ENCODE measurements around the gene CDA. TPM values are rescaled to one million over a fixed set of nuclear protein-coding genes. Genes with fewer than 3 reads are reported as not detected.

Gene CDA
- total and polyA plus RNA-seq, 2 of the 8 experiments (the other 6 are each of a cell fraction or from before 2014, with no cell fraction given), result 4.4 to 11.3 TPM

- no peak overlapping the region for H4K8ac ChIP-seq (ENCODE audit: extremely low read depth, insufficient read depth, low read length)
- CTCF ChIA-PET (ENCODE audit: partially characterized antibody), result interaction anchor here (0.6 to 1.9 kb wide), 6 partner anchors 8 to 103 kb away, joined by 3 to 7 read pairs (median 6); partner anchors contain the start of gene CDA
- no peaks in the 10 kb centered on the region for H3K79me1 ChIP-seq (ENCODE audit: low read depth, low read length)
- no peaks in the 10 kb centered on the region for H3K79me2 ChIP-seq (ENCODE audit: control insufficient read depth in 1 of 2, insufficient read depth in 2 of 2, low read length in 2 of 2)
- H3K27ac ChIP-seq (ENCODE audit: low read depth, low read length), result no peak overlapping the region
- H3K4ac ChIP-seq (replicated peaks; ENCODE audit: insufficient read length, low read depth, low read length), result no peak overlapping the region
- no peak overlapping the region for H2BK120ac ChIP-seq (replicated peaks; ENCODE audit: low read depth, low read length)
- H2BK15ac ChIP-seq (ENCODE audit: low read length), result no peak overlapping the region
- H3K9ac ChIP-seq (replicated peaks in 1 of 4; ENCODE audit: extremely low read depth in 1 of 4, low read depth in 3 of 4, low read length in 3 of 4), result no peak overlapping the region
- no peak overlapping the region for H3K23ac ChIP-seq (ENCODE audit: insufficient read length)
- no peak overlapping the region for H2BK20ac ChIP-seq (ENCODE audit: low read length)
- H4K5ac ChIP-seq (ENCODE audit: insufficient read length, low read depth, low read length), result peak overlapping the region; percentile 88
- H4K20me1 ChIP-seq (replicated peaks in 1 of 2; ENCODE audit: control insufficient read depth in 1 of 2, insufficient read depth in 2 of 2, low read length in 2 of 2), result no peaks in the 10 kb centered on the region
- H3K18ac ChIP-seq (ENCODE audit: extremely low read depth, low read length), result no peak overlapping the region; the same call in 1 of the 2 replicates
- no peak overlapping the region for H3K56ac ChIP-seq (replicated peaks; ENCODE audit: insufficient read length, low read depth, low read length)
- peaks cover 2% of the 10 kb centered on the region; the same call in 1 of the 2 replicates for H3K23me2 ChIP-seq (ENCODE audit: low read depth, low read length)
- POLR2A ChIA-PET (ENCODE audit: partially characterized antibody), result interaction anchor here (0.6 to 2.1 kb wide), 5 partner anchors 8 to 1937 kb away, joined by 3 to 13 read pairs (median 3); partner anchors contain the start of genes EPHA8 and PINK1
- FAIRE-seq (no peak), DNase-seq (ENCODE audit: low read depth in 1 of 2, low spot score in 2 of 2) (no peak)
- peak overlapping the region; percentile 75; the same call in 1 of the 2 replicates for H2BK12ac ChIP-seq (ENCODE audit: low read depth, low read length)
- no peaks in the 10 kb centered on the region for H3K27me3 ChIP-seq (replicated peaks in 1 of 4; ENCODE audit: control insufficient read depth in 3 of 4, extremely low read depth in 1 of 4, insufficient read depth in 3 of 4, low read length in 3 of 4)
- WGBS, 2 experiments (ENCODE audit: extremely low coverage in 1 of 2, insufficient coverage in 1 of 2, insufficient read length in 1 of 2, insufficient replicate concordance in 2 of 2, low coverage in 1 of 2, low lambda C conversion rate in 2 of 2, missing lambda C conversion rate in 1 of 2), result 88% methylated on average over 1 of the region's 1 CpG; no CpG with 5 or more reads in 1 of the 2 experiments
- 0 out of 2 replicates have a peak overlapping the region, but pooled peaks have one; percentile 91 for H2BK5ac ChIP-seq (ENCODE audit: low read depth, low read length)
- H3K14ac ChIP-seq (ENCODE audit: insufficient read length), result no peak overlapping the region
- no peak overlapping the region for H4K91ac ChIP-seq (replicated peaks; ENCODE audit: insufficient read length, low read length)
- peak overlapping the region in 1 of 2 experiments; percentile 62; a peak in 1 of 4 replicates for H3K4me2 ChIP-seq (ENCODE audit: insufficient read depth in 1 of 2, low read depth in 2 of 2, low read length in 2 of 2)
- peaks cover 0 to 2% (median 0%) of the 10 kb centered on the region in 4 experiments; a peak in 1 of 8 replicates for H3K36me3 ChIP-seq (ENCODE audit: control insufficient read depth in 2 of 4, insufficient read depth in 4 of 4, low read length in 3 of 4)
- no peak overlapping the region for H2AK5ac ChIP-seq (ENCODE audit: low read depth, low read length)
- no peak overlapping the region for H2AFZ ChIP-seq (ENCODE audit: low read length)
- H3K4me3 ChIP-seq (ENCODE audit: extremely low read depth in 1 of 4, insufficient read depth in 2 of 4, low read depth in 3 of 4, low read length in 4 of 4), result no peak overlapping the region
- H3K4me1 ChIP-seq (replicated peaks in 1 of 4; ENCODE audit: control insufficient read depth in 3 of 4, insufficient read depth in 4 of 4, low read length in 3 of 4), result peaks cover 0 to 8% (median 1%) of the 10 kb centered on the region in 4 experiments; a peak in 2 of 7 replicates
- H3K9me3 ChIP-seq (ENCODE audit: insufficient read depth in 2 of 2, low read depth in 1 of 2, low read length in 1 of 2), result peaks cover 8 to 9% of the 10 kb centered on the region in 2 experiments; a peak in 2 of 4 replicates
- TF ChIP-seq, protein P1, sequence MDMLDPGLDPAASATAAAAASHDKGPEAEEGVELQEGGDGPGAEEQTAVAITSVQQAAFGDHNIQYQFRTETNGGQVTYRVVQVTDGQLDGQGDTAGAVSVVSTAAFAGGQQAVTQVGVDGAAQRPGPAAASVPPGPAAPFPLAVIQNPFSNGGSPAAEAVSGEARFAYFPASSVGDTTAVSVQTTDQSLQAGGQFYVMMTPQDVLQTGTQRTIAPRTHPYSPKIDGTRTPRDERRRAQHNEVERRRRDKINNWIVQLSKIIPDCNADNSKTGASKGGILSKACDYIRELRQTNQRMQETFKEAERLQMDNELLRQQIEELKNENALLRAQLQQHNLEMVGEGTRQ (IDR thresholded peaks at IDR 0.05; ENCODE audit: low read length), result no peak
- TF ChIP-seq HDAC2 (IDR thresholded peaks at IDR 0.05; ENCODE audit: borderline replicate concordance in 1 of 2, low read depth in 2 of 2, low read length in 2 of 2) (no peak), SIX5 (IDR thresholded peaks at IDR 0.05; ENCODE audit: low read depth, low read length) (no peak), KDM4A (IDR thresholded peaks at IDR 0.05; ENCODE audit: low read depth, low read length, severe bottlenecking) (no peak), SIRT6 (IDR thresholded peaks at IDR 0.05; ENCODE audit: low read length) (no peak), JUN (IDR thresholded peaks at IDR 0.05; ENCODE audit: low read depth, low read length) (no peak), RBBP5 (IDR thresholded peaks at IDR 0.05; ENCODE audit: borderline replicate concordance, low read depth, low read length) (no peak), ZNF274 (IDR thresholded peaks at IDR 0.05; ENCODE audit: borderline replicate concordance, extremely low read depth, low read length) (no peak), NRF1 (IDR thresholded peaks at IDR 0.05; ENCODE audit: low read depth, low read length) (no peak)
These were observed 37.2 kb downstream of the CDA start for GRCh38 chr1:20626098-20626427.

Measured in H1 (cell line).